MM.1S (cell line): Measurements from ENCODE around the gene NEBL.

Experiments used
- DNase-seq: peaks from one replicate; pipeline ENCODE4 v3.0.0-alpha.2; 2015
- H2AFZ ChIP-seq: fragments of 300-600 bp; sonication (generic); 2 replicates; pipeline ENCODE4 v1.6.0; 2016; ENCODE audit warnings: antibody characterized with exemption, low read length
- H3F3A ChIP-seq: fragments of 300-600 bp; sonication (generic); 2 replicates; pipeline ENCODE4 v1.6.1; 2016; ENCODE audit warnings: mild to moderate bottlenecking, antibody characterized with exemption, low read length, moderate library complexity, mixed read lengths; ENCODE audit not compliant: insufficient read depth
- H3K27ac ChIP-seq: fragments of 300-600 bp; sonication (generic); 2 replicates; pipeline ENCODE4 v1.5.1; 2016; ENCODE audit warnings: mild to moderate bottlenecking, low read length
- H3K27me3 ChIP-seq: fragments of 300-600 bp; sonication (generic); replicated peaks from 2 replicates; pipeline ENCODE4 v1.6.0; 2016; ENCODE audit warnings: low read length; ENCODE audit not compliant: insufficient read depth
- H3K36me3 ChIP-seq: fragments of 300-600 bp; sonication (generic); replicated peaks from 2 replicates; pipeline ENCODE4 v1.6.1; 2016; ENCODE audit warnings: mild to moderate bottlenecking, low read length, mixed read lengths; ENCODE audit not compliant: insufficient read depth
- H3K4me1 ChIP-seq: fragments of 300-600 bp; sonication (generic); 2 replicates; pipeline ENCODE4 v1.6.1; 2016; ENCODE audit warnings: low read length, mixed read lengths
- H3K4me2 ChIP-seq: fragments of 300-600 bp; sonication (generic); 2 replicates; pipeline ENCODE4 v1.6.0; 2016; ENCODE audit warnings: low read depth, low read length
- H3K4me3 ChIP-seq: fragments of 300-600 bp; sonication (generic); 2 replicates; pipeline ENCODE4 v1.5.1; 2016; ENCODE audit warnings: low read length, mixed read lengths
- H3K79me2 ChIP-seq: fragments of 300-600 bp; sonication (generic); 2 replicates; pipeline ENCODE4 v1.6.1; 2016; ENCODE audit warnings: mixed run types, low read length, mixed read lengths
- H3K9ac ChIP-seq: fragments of 300-600 bp; sonication (generic); 2 replicates; pipeline ENCODE4 v1.6.1; 2016; ENCODE audit warnings: low read length, mixed read lengths
- H3K9me2 ChIP-seq: fragments of 300-600 bp; sonication (generic); replicated peaks from 2 replicates; pipeline ENCODE4 v1.6.1; 2016; ENCODE audit warnings: mild to moderate bottlenecking, low read length, mixed read lengths; ENCODE audit not compliant: insufficient read depth
- H3K9me3 ChIP-seq: fragments of 300-600 bp; sonication (generic); replicated peaks from 2 replicates; pipeline ENCODE4 v1.6.1; 2016; ENCODE audit warnings: mild to moderate bottlenecking, low read length, mixed read lengths; ENCODE audit not compliant: insufficient read depth
- H4K20me1 ChIP-seq: fragments of 300-600 bp; sonication (generic); 2 replicates; pipeline ENCODE4 v1.6.1; 2016; ENCODE audit warnings: mild to moderate bottlenecking, low read length, moderate library complexity, mixed read lengths; ENCODE audit not compliant: insufficient read depth
- EZH2 ChIP-seq: fragments of 300-600 bp; sonication (generic); optimal IDR thresholded peaks from 2 replicates; pipeline ENCODE3; 2017; ENCODE audit warnings: low read depth, mild to moderate bottlenecking, antibody characterized with exemption, low read length, mixed read lengths
- EZH2phosphoT487 ChIP-seq: fragments of 300-600 bp; sonication (generic); IDR thresholded peaks from 2 replicates; pipeline ENCODE4 v1.6.1; 2018; ENCODE audit warnings: antibody characterized with exemption, low read length
- TF ChIP-seq, protein P1 (sequence below): fragments of 300-600 bp; sonication (generic); IDR thresholded peaks from 2 replicates; pipeline ENCODE4 v1.5.1; 2016; ENCODE audit warnings: antibody characterized with exemption, low read length, mixed read lengths

The NEBL gene

DNA sequence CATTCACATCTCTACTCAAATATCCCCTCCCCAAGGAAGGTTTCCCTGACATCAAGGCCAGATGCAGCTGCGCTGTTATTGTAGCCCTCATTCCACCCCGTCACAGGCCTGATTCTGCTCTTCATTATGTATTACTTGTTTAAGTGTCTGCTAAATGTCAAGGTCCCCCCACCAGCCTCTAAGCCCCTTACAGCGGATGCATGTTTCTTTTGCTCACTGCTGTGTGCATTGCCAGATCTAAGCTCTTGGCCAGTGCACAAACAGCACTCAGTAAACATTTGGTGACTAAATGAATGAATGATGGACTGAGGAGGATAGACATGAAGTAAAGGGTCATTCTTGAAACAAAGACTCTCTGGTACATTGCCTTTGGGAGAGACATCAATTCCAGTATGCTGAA, 90.6 kb downstream of the NEBL start:
- Histone ChIP-seq H3K4me3 (no peak overlapping the region), H3K4me1 (no peaks in the 10 kb centered on the region), H4K20me1 (no peaks in the 10 kb centered on the region), H3K4me2 (no peak overlapping the region), H3K9me3 (no peaks in the 10 kb centered on the region), H3F3A (no peaks in the 10 kb centered on the region), H3K27ac (no peak overlapping the region), H3K9me2 (no peaks in the 10 kb centered on the region), H3K27me3 (no peaks in the 10 kb centered on the region), H3K36me3 (no peaks in the 10 kb centered on the region), H3K79me2 (no peaks in the 10 kb centered on the region), H2AFZ (no peak overlapping the region), H3K9ac (no peak overlapping the region)
- TF ChIP-seq EZH2phosphoT487 (no peak), EZH2 (no peak)
- TF ChIP-seq, protein P1, sequence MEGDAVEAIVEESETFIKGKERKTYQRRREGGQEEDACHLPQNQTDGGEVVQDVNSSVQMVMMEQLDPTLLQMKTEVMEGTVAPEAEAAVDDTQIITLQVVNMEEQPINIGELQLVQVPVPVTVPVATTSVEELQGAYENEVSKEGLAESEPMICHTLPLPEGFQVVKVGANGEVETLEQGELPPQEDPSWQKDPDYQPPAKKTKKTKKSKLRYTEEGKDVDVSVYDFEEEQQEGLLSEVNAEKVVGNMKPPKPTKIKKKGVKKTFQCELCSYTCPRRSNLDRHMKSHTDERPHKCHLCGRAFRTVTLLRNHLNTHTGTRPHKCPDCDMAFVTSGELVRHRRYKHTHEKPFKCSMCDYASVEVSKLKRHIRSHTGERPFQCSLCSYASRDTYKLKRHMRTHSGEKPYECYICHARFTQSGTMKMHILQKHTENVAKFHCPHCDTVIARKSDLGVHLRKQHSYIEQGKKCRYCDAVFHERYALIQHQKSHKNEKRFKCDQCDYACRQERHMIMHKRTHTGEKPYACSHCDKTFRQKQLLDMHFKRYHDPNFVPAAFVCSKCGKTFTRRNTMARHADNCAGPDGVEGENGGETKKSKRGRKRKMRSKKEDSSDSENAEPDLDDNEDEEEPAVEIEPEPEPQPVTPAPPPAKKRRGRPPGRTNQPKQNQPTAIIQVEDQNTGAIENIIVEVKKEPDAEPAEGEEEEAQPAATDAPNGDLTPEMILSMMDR: no peak
- no peak for DNase-seq

DNA sequence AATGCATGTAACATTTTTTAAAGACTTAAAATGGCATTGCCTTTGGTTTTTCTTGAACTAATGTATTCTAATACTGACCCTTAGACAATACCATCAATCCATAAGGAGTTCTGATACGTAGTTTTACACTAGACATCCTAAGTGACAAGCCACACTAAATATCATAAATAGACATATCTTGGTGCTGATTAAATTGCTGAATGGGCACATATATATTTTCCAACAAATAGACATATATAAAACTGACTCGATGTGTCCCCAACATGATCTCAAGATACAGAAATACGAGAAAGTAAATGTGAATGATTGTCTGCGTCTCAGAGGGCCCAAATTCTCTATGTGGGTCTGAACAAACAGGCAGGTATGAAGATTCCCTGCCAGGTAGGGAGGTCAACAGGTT, 99.8 kb downstream of the NEBL start:
- H3K9ac ChIP-seq: no peak overlapping the region
- H3K36me3 ChIP-seq: no peaks in the 10 kb centered on the region
- DNase-seq: no peak
- H3K4me1 ChIP-seq: no peaks in the 10 kb centered on the region
- H4K20me1 ChIP-seq: no peaks in the 10 kb centered on the region
- no peak overlapping the region for H3K27ac ChIP-seq
- no peaks in the 10 kb centered on the region for H3K9me2 ChIP-seq
- H2AFZ ChIP-seq: no peak overlapping the region
- no peaks in the 10 kb centered on the region for H3K9me3 ChIP-seq
- H3K4me3 ChIP-seq: no peak overlapping the region
- TF ChIP-seq, protein P1: no peak
- no peak for TF ChIP-seq EZH2
- no peaks in the 10 kb centered on the region for H3K27me3 ChIP-seq
- H3K4me2 ChIP-seq: no peak overlapping the region
- H3K79me2 ChIP-seq: no peaks in the 10 kb centered on the region
- H3F3A ChIP-seq: no peaks in the 10 kb centered on the region

DNA sequence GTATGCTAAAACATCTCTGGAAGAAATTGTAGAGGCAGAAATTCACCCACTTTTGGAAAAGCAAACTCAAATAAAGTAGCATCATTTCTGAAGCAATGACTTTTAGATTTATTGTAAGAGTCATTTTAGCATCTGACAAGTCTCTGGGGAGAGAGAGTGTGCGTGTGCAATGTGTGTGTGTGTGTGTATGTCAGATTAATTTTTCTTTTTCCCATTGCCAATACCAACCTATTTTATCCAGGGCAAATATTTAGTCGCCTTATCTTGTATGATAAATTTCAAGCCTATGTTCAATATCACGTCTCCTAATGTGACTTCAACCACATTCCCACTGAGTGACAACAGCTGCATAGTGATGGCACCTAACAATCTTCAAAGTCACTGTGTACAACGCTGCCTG, 101.7 kb downstream of the NEBL start:
- TF ChIP-seq EZH2phosphoT487: no peak
- no peak for TF ChIP-seq EZH2
- TF ChIP-seq, protein P1: no peak
- Histone ChIP-seq H3F3A (no peaks in the 10 kb centered on the region), H2AFZ (no peak overlapping the region), H3K79me2 (no peaks in the 10 kb centered on the region), H3K4me1 (no peaks in the 10 kb centered on the region), H3K27ac (no peak overlapping the region), H4K20me1 (no peaks in the 10 kb centered on the region), H3K27me3 (no peaks in the 10 kb centered on the region), H3K4me3 (no peak overlapping the region), H3K9ac (no peak overlapping the region), H3K4me2 (no peak overlapping the region), H3K9me2 (no peaks in the 10 kb centered on the region), H3K36me3 (no peaks in the 10 kb centered on the region), H3K9me3 (no peaks in the 10 kb centered on the region)
- no peak for DNase-seq
